Kidney (tissue), 14 donors: ENCODE measurements around the gene KLF7. TPM values are rescaled to one million over a fixed set of nuclear protein-coding genes. Genes with fewer than 3 reads are reported as not detected.

Source experiments
- DNase-seq, 5 donors: peaks; one replicate each; pipeline ENCODE4 v3.0.0-alpha.2; 2013 to 2020
- FAIRE-seq: peaks from 2 replicates; lab custom pipeline; 2012; peaks lifted over from hg19 to GRCh38; lab: Jason Lieb, UNC
- H3K27ac ChIP-seq, 2 donors: one replicate each; pipeline ENCODE4 v1.7.0; 2013; ENCODE audit warnings: low read depth in 2 of 2, low read length in 2 of 2, inconsistent platforms in 1 of 2
- H3K27me3 ChIP-seq: one replicate; pipeline ENCODE4 v1.7.1; 2013; ENCODE audit warnings: low read length, inconsistent platforms; ENCODE audit not compliant: control insufficient read depth, insufficient read depth
- H3K36me3 ChIP-seq, 3 donors: one replicate each; pipeline versions ENCODE4 v1.7.0 to v1.7.1; 2013; ENCODE audit warnings: low read length in 3 of 3, control low read depth in 1 of 3, inconsistent platforms in 1 of 3; ENCODE audit not compliant: insufficient read depth in 3 of 3, control insufficient read depth in 2 of 3
- H3K4me1 ChIP-seq, 3 donors: one replicate each; pipeline versions ENCODE4 v1.7.0 to v1.7.1; 2013; ENCODE audit warnings: low read length in 3 of 3, inconsistent platforms in 1 of 3, low read depth in 1 of 3; ENCODE audit not compliant: control insufficient read depth in 2 of 3, insufficient read depth in 2 of 3
- H3K4me3 ChIP-seq, 3 donors: one replicate each; pipeline versions ENCODE4 v1.7.0 to v1.8.1; 2013; ENCODE audit warnings: low read length in 3 of 3, control low read depth in 1 of 3, inconsistent platforms in 1 of 3
- H3K9ac ChIP-seq, 3 donors: one replicate each; pipeline versions ENCODE4 v1.7.0 to v1.7.1; 2013; ENCODE audit warnings: low read length in 3 of 3, control low read depth in 1 of 3, inconsistent platforms in 1 of 3
- H3K9me3 ChIP-seq, 3 donors: one replicate each; pipeline versions ENCODE4 v1.7.0 to v1.7.1; 2013; ENCODE audit warnings: low read length in 3 of 3, control low read depth in 1 of 3, inconsistent platforms in 1 of 3; ENCODE audit not compliant: control insufficient read depth in 2 of 3, insufficient read depth in 1 of 3
- CTCF ChIP-seq: IDR thresholded peaks from 3 replicates; pipeline ENCODE4 v1.5.1; 2012; ENCODE audit warnings: mild to moderate bottlenecking, moderate library complexity, borderline replicate concordance; ENCODE audit not compliant: insufficient read depth; ENCODE audit errors: extremely low read depth
- intact Hi-C: fragments of 100-400 bp; cut with DNase I; formaldehyde crosslinking; loops from one replicate; pipeline ENCODE4 v1.11.1; 2022
- polyA plus RNA-seq: library from polyadenylated mRNA; stranded (reverse); fragments of 350-450 nt; fragmentation: Illumina TruSeq; extraction: RNeasy Lipid Tissue Mini Kit (QIAGEN cat#74804); gene quantifications from one replicate; pipeline ENCODE4 v1.2.3, GENCODE V29; 2014; ENCODE audit warnings: low read depth, low replicate concordance; ENCODE audit not compliant: insufficient read depth
- total RNA-seq: library from RNA; stranded (reverse); fragmentation: NEBNext Ultra II Directional; extraction: Animal tissue kit (Norgen Biotek cat#: 25700); gene quantifications from one replicate; pipeline ENCODE4 v1.2.1, GENCODE V29; 2021
- donor health status: control.
- donor health status: control.
- donor health status: control.
- donor health status: control.
- donor health status: control.
- donor health status: DM: yes; HTN: yes; CAD: no.
- donor health status: Normal renal cell carcinoma (clear cell type).

Gene KLF7
- total and polyA plus RNA-seq, 2 donors from 2014 or later: 2.9 to 61.5 TPM

GRCh38 chr2:207049122-207049521, 116.6 kb downstream of the KLF7 start:
- FAIRE-seq (no peak), DNase-seq (no peak)
- intact Hi-C loops: no loop called here
- Histone ChIP-seq H3K27me3 (no peaks in the 10 kb centered on the region), H3K9ac (no peak overlapping the region), H3K9me3 (no peaks in the 10 kb centered on the region), H3K4me3 (no peak overlapping the region), H3K4me1 (no peaks in the 10 kb centered on the region), H3K36me3 (no peaks in the 10 kb centered on the region), H3K27ac (no peak overlapping the region)
- TF ChIP-seq CTCF: no peak

- intact Hi-C loops: no loop called here
- TF ChIP-seq CTCF: no peak
- Histone ChIP-seq H3K27ac (no peak overlapping the region), H3K27me3 (no peaks in the 10 kb centered on the region), H3K36me3 (no peaks in the 10 kb centered on the region), H3K9ac (no peak overlapping the region), H3K4me1 (no peaks in the 10 kb centered on the region), H3K9me3 (no peaks in the 10 kb centered on the region), H3K4me3 (no peak overlapping the region)
- DNase-seq (no peak), FAIRE-seq (no peak)
These were observed 117.3 kb downstream of the KLF7 start for GRCh38 chr2:207048416-207048815.

GRCh38 chr2:207046724-207047123, 119.0 kb downstream of the KLF7 start:
- Histone ChIP-seq H3K9me3 (no peaks in the 10 kb centered on the region), H3K4me3 (no peak overlapping the region), H3K27ac (no peak overlapping the region), H3K9ac (no peak overlapping the region), H3K4me1 (no peaks in the 10 kb centered on the region), H3K36me3 (no peaks in the 10 kb centered on the region), H3K27me3 (no peaks in the 10 kb centered on the region)
- intact Hi-C loops: no loop called here
- DNase-seq: peak in 1 of 5 donors; percentile 14
- FAIRE-seq: no peak
- no peak for TF ChIP-seq CTCF

- no peaks in the 10 kb centered on the region for H3K36me3 ChIP-seq
- intact Hi-C loops: no loop called here
- no peaks in the 10 kb centered on the region for H3K4me1 ChIP-seq
- no peak for TF ChIP-seq CTCF
- H3K27me3 ChIP-seq: no peaks in the 10 kb centered on the region
- H3K9ac ChIP-seq: no peak overlapping the region
- H3K4me3 ChIP-seq: no peak overlapping the region
- H3K27ac ChIP-seq: no peak overlapping the region
- FAIRE-seq: no peak
- H3K9me3 ChIP-seq: no peaks in the 10 kb centered on the region
- DNase-seq: no peak
These were observed 120.2 kb downstream of the KLF7 start for GRCh38 chr2:207045531-207045930.
